Sigmoid colon (tissue), 7 donors: Measurements from ENCODE around the gene TINCR. TPM values are rescaled to one million over a fixed set of nuclear protein-coding genes. Genes with fewer than 3 reads are reported as not detected.

Experiments used
- DNase-seq: peaks from one replicate; pipeline ENCODE4 v3.0.0-alpha.2; 2019
- H3K27ac ChIP-seq, 4 donors: fragments of 200-600 bp; sonication (generic); one replicate each; pipeline ENCODE4 v1.5.1; 2016 to 2019; ENCODE audit warnings: mild to moderate bottlenecking in 1 of 4
- H3K27me3 ChIP-seq, 3 donors: fragments of 200-600 bp; sonication (generic); one replicate each; pipeline ENCODE4 v1.5.1; 2019; ENCODE audit warnings: mild to moderate bottlenecking in 1 of 3
- H3K36me3 ChIP-seq, 4 donors: fragments of 200-600 bp; sonication (generic); one replicate each; pipeline ENCODE4 v1.5.1; 2016 to 2019
- H3K4me1 ChIP-seq, 4 donors: fragments of 200-600 bp; sonication (generic); one replicate each; pipeline ENCODE4 v1.5.1; 2017 to 2019
- H3K4me3 ChIP-seq, 4 donors: fragments of 200-600 bp; sonication (generic); one replicate each; pipeline ENCODE4 v1.5.1; 2017 to 2019; ENCODE audit warnings: mild to moderate bottlenecking in 2 of 4, moderate library complexity in 1 of 4
- H3K9me3 ChIP-seq, 4 donors: fragments of 200-600 bp in 3 of 4; sonication (generic) in 3 of 4; one replicate each; pipeline versions ENCODE4 v1.5.1 to v1.6.1; 2013 to 2019
- EP300 ChIP-seq, 4 donors: sonication (generic); formaldehyde crosslinking; IDR thresholded peaks; one replicate each; pipeline ENCODE4 v1.6.1; 2017; ENCODE audit warnings: antibody characterized with exemption in 4 of 4
- POLR2A ChIP-seq, 2 donors: fragments of 450-650 bp; IDR thresholded peaks; one replicate each; pipeline ENCODE4 v1.6.1; 2016; ENCODE audit warnings: antibody characterized with exemption in 2 of 2, mild to moderate bottlenecking in 2 of 2, moderate library complexity in 2 of 2
- POLR2AphosphoS5 ChIP-seq, 4 donors: sonication (generic); formaldehyde crosslinking; IDR thresholded peaks; one replicate each; pipeline ENCODE4 v1.6.1; 2017; ENCODE audit warnings: antibody characterized with exemption in 4 of 4
- WGBS, 2 donors: extraction: QIAGEN DNeasy Blood & Tissue Kit; methylation state at CpG; one replicate each; pipeline ENCODE4 v1.1.7; 2013; 5-methylcytosine and 5-hydroxymethylcytosine counted together
- intact Hi-C: fragments of 100-400 bp; cut with DNase I; formaldehyde crosslinking; loops from one replicate; pipeline ENCODE4 v1.15.1; 2023
- polyA plus RNA-seq, 3 donors: library from polyadenylated mRNA; stranded (reverse); fragments of 200-250 nt; gene quantifications; one replicate each; pipeline ENCODE4 v1.2.3, GENCODE V29; 2013
- small RNA-seq, 3 donors: library from RNA; depleted of rRNA; stranded (forward); fragments of <200 nt; gene quantifications; one replicate each; pipeline ENCODE3, GENCODE V24; 2016
- total RNA-seq, 4 donors: library from RNA; depleted of rRNA; stranded (reverse); fragments of >200 nt; gene quantifications; one replicate each; pipeline ENCODE4 v1.1.0, GENCODE V29; 2016
- TF ChIP-seq, protein P1 (sequence below), 4 experiments: fragments of 450-650 bp in 3 of 4; fragments of 200-600 bp in 1 of 4; IDR thresholded peaks; one replicate each; pipeline ENCODE4 v1.5.1; 2016 to 2019; ENCODE audit warnings: antibody characterized with exemption in 4 of 4, mild to moderate bottlenecking in 3 of 4, moderate library complexity in 2 of 4
- donor health status: healthy with polysubstance abuse.
- donor health status: Bipolar disorder and iron deficiency.
- donor health status: healthy.

The TINCR gene
- total and polyA plus RNA-seq, 7 donors = 0.33 to 27.5 (median 1.7) TPM; not detected in 1

DNA sequence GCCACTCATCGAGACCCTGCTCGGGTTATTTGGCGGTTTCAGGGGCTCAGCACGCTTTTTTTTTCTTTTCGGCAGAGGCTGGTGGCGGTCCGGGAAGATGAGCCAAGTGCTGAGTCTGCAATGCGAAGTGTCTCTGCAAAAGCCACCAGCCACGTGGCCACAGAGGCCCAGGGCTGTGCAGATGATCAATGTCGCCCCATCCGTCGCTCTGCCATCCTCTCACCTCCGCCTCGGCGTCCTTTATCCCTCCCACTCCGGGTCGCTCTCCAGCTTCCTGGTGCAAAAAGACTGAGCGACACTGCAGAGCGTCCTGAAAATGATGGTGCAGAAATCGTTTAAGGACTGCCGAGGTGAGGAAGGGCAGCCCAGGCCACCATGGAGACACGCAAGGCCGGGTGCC is 55.0 kb downstream of the TINCR start:
- DNase-seq = no peak
- no peak for TF ChIP-seq POLR2AphosphoS5 (IDR thresholded peaks at IDR 0.05)
- TF ChIP-seq, protein P1, sequence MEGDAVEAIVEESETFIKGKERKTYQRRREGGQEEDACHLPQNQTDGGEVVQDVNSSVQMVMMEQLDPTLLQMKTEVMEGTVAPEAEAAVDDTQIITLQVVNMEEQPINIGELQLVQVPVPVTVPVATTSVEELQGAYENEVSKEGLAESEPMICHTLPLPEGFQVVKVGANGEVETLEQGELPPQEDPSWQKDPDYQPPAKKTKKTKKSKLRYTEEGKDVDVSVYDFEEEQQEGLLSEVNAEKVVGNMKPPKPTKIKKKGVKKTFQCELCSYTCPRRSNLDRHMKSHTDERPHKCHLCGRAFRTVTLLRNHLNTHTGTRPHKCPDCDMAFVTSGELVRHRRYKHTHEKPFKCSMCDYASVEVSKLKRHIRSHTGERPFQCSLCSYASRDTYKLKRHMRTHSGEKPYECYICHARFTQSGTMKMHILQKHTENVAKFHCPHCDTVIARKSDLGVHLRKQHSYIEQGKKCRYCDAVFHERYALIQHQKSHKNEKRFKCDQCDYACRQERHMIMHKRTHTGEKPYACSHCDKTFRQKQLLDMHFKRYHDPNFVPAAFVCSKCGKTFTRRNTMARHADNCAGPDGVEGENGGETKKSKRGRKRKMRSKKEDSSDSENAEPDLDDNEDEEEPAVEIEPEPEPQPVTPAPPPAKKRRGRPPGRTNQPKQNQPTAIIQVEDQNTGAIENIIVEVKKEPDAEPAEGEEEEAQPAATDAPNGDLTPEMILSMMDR (IDR thresholded peaks at IDR 0.05) = no peak
- no peak for TF ChIP-seq POLR2A (IDR thresholded peaks at IDR 0.05)
- no peak for TF ChIP-seq EP300 (IDR thresholded peaks at IDR 0.05)
- 81 to 86% methylated on average over 23 of the region's 23 CpGs for WGBS, 2 donors
- intact Hi-C loops = no loop called here
- Histone ChIP-seq H3K27ac (no peak overlapping the region), H3K27me3 (no peaks in the 10 kb centered on the region), H3K36me3 (no peaks in the 10 kb centered on the region), H3K9me3 (peaks cover 0 to 14% (median 8%) of the 10 kb centered on the region in 4 donors), H3K4me3 (no peak overlapping the region), H3K4me1 (no peaks in the 10 kb centered on the region)

Small RNA genes within 50 kb of the gene (small RNA-seq; reads per million reads assigned to genes)
- gene SNRPEP4 = 0 reads per million in 3 donors

Other genes with a start within 250 kb of the TINCR start
- 100 to 1,000 TPM; 120 to 211 (median 139) TPM for gene PTPRS, start 227.1 kb downstream of the TINCR start, total RNA-seq
- 10 to 100 TPM in 1 of 3 donors, 1 to 10 TPM in 1, under 1 TPM in 1; 0.46 to 12.3 (median 2.4) TPM for gene PTPRS, start 227.1 kb downstream of the TINCR start, polyA plus RNA-seq
- gene ZNRF4, start 112.5 kb downstream of the TINCR start, total RNA-seq = not detected
- gene ZNRF4, start 112.5 kb downstream of the TINCR start, polyA plus RNA-seq = not detected
- gene SAFB2, start 54.8 kb upstream of the TINCR start, total RNA-seq = 10 to 100 TPM; 22.8 to 80.0 (median 38.1) TPM
- gene SAFB2, start 54.8 kb upstream of the TINCR start, polyA plus RNA-seq = 10 to 100 TPM; 22.2 to 58.8 (median 24.3) TPM
- gene SAFB, start 55.1 kb upstream of the TINCR start, total RNA-seq = 10 to 100 TPM; 48.9 to 75.9 (median 60.4) TPM
- gene SAFB, start 55.1 kb upstream of the TINCR start, polyA plus RNA-seq = 10 to 100 TPM; 25.7 to 64.1 (median 30.6) TPM
- gene MICOS13, start 112.6 kb upstream of the TINCR start, total RNA-seq = 10 to 100 TPM; 39.6 to 87.8 (median 61.7) TPM
- 100 to 1,000 TPM; 110 to 160 (median 120) TPM for gene MICOS13, start 112.6 kb upstream of the TINCR start, polyA plus RNA-seq
- 10 to 100 TPM; 19.9 to 37.1 (median 23.3) TPM for gene HSD11B1L, start 113.1 kb upstream of the TINCR start, total RNA-seq
- gene HSD11B1L, start 113.1 kb upstream of the TINCR start, polyA plus RNA-seq = 1 to 10 TPM; 4.2 to 8.4 (median 6.3) TPM
- 1,000 to 10,000 TPM in 2 of 4 donors, 100 to 1,000 TPM in 2; 593 to 1,408 (median 902) TPM for gene RPL36, start 122.3 kb upstream of the TINCR start, total RNA-seq
- gene RPL36, start 122.3 kb upstream of the TINCR start, polyA plus RNA-seq = 1,000 to 10,000 TPM; 1,490 to 2,228 (median 1,816) TPM
- 10 to 100 TPM; 30.5 to 48.5 (median 36.6) TPM for gene LONP1, start 152.2 kb upstream of the TINCR start, total RNA-seq
- gene LONP1, start 152.2 kb upstream of the TINCR start, polyA plus RNA-seq = 10 to 100 TPM; 24.0 to 62.6 (median 29.1) TPM
- gene CATSPERD, start 152.7 kb upstream of the TINCR start, total RNA-seq = not detected
- gene CATSPERD, start 152.7 kb upstream of the TINCR start, polyA plus RNA-seq = not detected
- gene PRR22, start 216.8 kb upstream of the TINCR start, total RNA-seq = 1 to 10 TPM in 1 of 4 donors, under 1 TPM in 1, not detected in 2; 0.71 to 1.1 TPM
- gene PRR22, start 216.8 kb upstream of the TINCR start, polyA plus RNA-seq = 1 to 10 TPM in 1 of 3 donors, under 1 TPM in 1, not detected in 1; 0.60 to 9.2 TPM
- gene DUS3L, start 223.2 kb upstream of the TINCR start, total RNA-seq = 10 to 100 TPM; 26.7 to 37.4 (median 31.7) TPM
- 10 to 100 TPM in 2 of 3 donors, 1 to 10 TPM in 1; 8.3 to 42.0 (median 15.0) TPM for gene DUS3L, start 223.2 kb upstream of the TINCR start, polyA plus RNA-seq
- gene NRTN, start 237.1 kb upstream of the TINCR start, total RNA-seq = 10 to 100 TPM in 1 of 4 donors, 1 to 10 TPM in 3; 6.1 to 12.2 (median 6.6) TPM
- 1 to 10 TPM in 1 of 3 donors, not detected in 2; 1.7 TPM for gene NRTN, start 237.1 kb upstream of the TINCR start, polyA plus RNA-seq